ENCODE data around the gene UBASH3B.

The UBASH3B gene

GRCh38 chr11:122673701-122674100 is 18.2 kb downstream of the UBASH3B start:
- Histone ChIP-seq H3K4me1 (ENCODE audit: control insufficient read depth in 2 of 2, insufficient read depth in 2 of 2, low read length in 2 of 2) (peaks cover 0 to 6% of the 10 kb centered on the region in 2 donors), H3K9me3 (ENCODE audit: control insufficient read depth in 2 of 2, low read length in 2 of 2) (no peaks in the 10 kb centered on the region), H3K4me3 (ENCODE audit: low read length in 2 of 2) (no peak overlapping the region), H3K27me3 (ENCODE audit: control insufficient read depth in 2 of 2, insufficient read depth in 2 of 2, low read length in 2 of 2) (no peaks in the 10 kb centered on the region), H3K9ac (ENCODE audit: low read depth in 1 of 2, low read length in 2 of 2) (no peak overlapping the region), H3K36me3 (ENCODE audit: control insufficient read depth in 2 of 2, insufficient read depth in 2 of 2, low read length in 2 of 2) (no peaks in the 10 kb centered on the region), H3K27ac (ENCODE audit: low read depth in 2 of 2, low read length in 2 of 2) (no peak overlapping the region)

GRCh38 chr11:122676638-122677037 is 21.1 kb downstream of the UBASH3B start:
- H3K27me3 ChIP-seq (ENCODE audit: control insufficient read depth in 2 of 2, insufficient read depth in 2 of 2, low read length in 2 of 2): no peaks in the 10 kb centered on the region
- peaks cover 0 to 6% of the 10 kb centered on the region in 2 donors for H3K4me1 ChIP-seq (ENCODE audit: control insufficient read depth in 2 of 2, insufficient read depth in 2 of 2, low read length in 2 of 2)
- H3K9me3 ChIP-seq (ENCODE audit: control insufficient read depth in 2 of 2, low read length in 2 of 2): no peaks in the 10 kb centered on the region
- H3K27ac ChIP-seq (ENCODE audit: low read depth in 2 of 2, low read length in 2 of 2): no peak overlapping the region
- H3K9ac ChIP-seq (ENCODE audit: low read depth in 1 of 2, low read length in 2 of 2): no peak overlapping the region
- H3K4me3 ChIP-seq (ENCODE audit: low read length in 2 of 2): no peak overlapping the region
- no peaks in the 10 kb centered on the region for H3K36me3 ChIP-seq (ENCODE audit: control insufficient read depth in 2 of 2, insufficient read depth in 2 of 2, low read length in 2 of 2)

- Histone ChIP-seq H3K36me3 (ENCODE audit: control insufficient read depth in 2 of 2, insufficient read depth in 2 of 2, low read length in 2 of 2) (no peaks in the 10 kb centered on the region), H3K27me3 (ENCODE audit: control insufficient read depth in 2 of 2, insufficient read depth in 2 of 2, low read length in 2 of 2) (no peaks in the 10 kb centered on the region), H3K4me3 (ENCODE audit: low read length in 2 of 2) (no peak overlapping the region), H3K9me3 (ENCODE audit: control insufficient read depth in 2 of 2, low read length in 2 of 2) (no peaks in the 10 kb centered on the region), H3K9ac (ENCODE audit: low read depth in 1 of 2, low read length in 2 of 2) (no peak overlapping the region), H3K27ac (ENCODE audit: low read depth in 2 of 2, low read length in 2 of 2) (no peak overlapping the region), H3K4me1 (ENCODE audit: control insufficient read depth in 2 of 2, insufficient read depth in 2 of 2, low read length in 2 of 2) (peaks cover 0 to 6% of the 10 kb centered on the region in 2 donors)
Measured at GRCh38 chr11:122677256-122677655, 21.7 kb downstream of the UBASH3B start.

- Histone ChIP-seq H3K27me3 (ENCODE audit: control insufficient read depth in 2 of 2, insufficient read depth in 2 of 2, low read length in 2 of 2) (no peaks in the 10 kb centered on the region), H3K4me1 (ENCODE audit: control insufficient read depth in 2 of 2, insufficient read depth in 2 of 2, low read length in 2 of 2) (peaks cover 0 to 6% of the 10 kb centered on the region in 2 donors), H3K36me3 (ENCODE audit: control insufficient read depth in 2 of 2, insufficient read depth in 2 of 2, low read length in 2 of 2) (no peaks in the 10 kb centered on the region)
Measured at GRCh38 chr11:122678406-122678805, 22.9 kb downstream of the UBASH3B start.

GRCh38 chr11:122679466-122679865 is 23.9 kb downstream of the UBASH3B start:
- Histone ChIP-seq H3K27ac (ENCODE audit: low read depth in 2 of 2, low read length in 2 of 2) (no peak overlapping the region), H3K9ac (ENCODE audit: low read depth in 1 of 2, low read length in 2 of 2) (no peak overlapping the region), H3K36me3 (ENCODE audit: control insufficient read depth in 2 of 2, insufficient read depth in 2 of 2, low read length in 2 of 2) (no peaks in the 10 kb centered on the region)

More at GRCh38 chr11:122678406-122678805, 22.9 kb downstream of the UBASH3B start:
- H3K9ac ChIP-seq (ENCODE audit: low read depth in 1 of 2, low read length in 2 of 2): no peak overlapping the region
- H3K27ac ChIP-seq (ENCODE audit: low read depth in 2 of 2, low read length in 2 of 2): no peak overlapping the region
- H3K9me3 ChIP-seq (ENCODE audit: control insufficient read depth in 2 of 2, low read length in 2 of 2): no peaks in the 10 kb centered on the region
- no peak overlapping the region for H3K4me3 ChIP-seq (ENCODE audit: low read length in 2 of 2)

GRCh38 chr11:122681070-122681469 is 25.5 kb downstream of the UBASH3B start:
- no peaks in the 10 kb centered on the region for H3K9me3 ChIP-seq (ENCODE audit: control insufficient read depth in 2 of 2, low read length in 2 of 2)
- H3K4me3 ChIP-seq (ENCODE audit: low read length in 2 of 2): no peak overlapping the region
- no peaks in the 10 kb centered on the region for H3K27me3 ChIP-seq (ENCODE audit: control insufficient read depth in 2 of 2, insufficient read depth in 2 of 2, low read length in 2 of 2)
- no peak overlapping the region for H3K27ac ChIP-seq (ENCODE audit: low read depth in 2 of 2, low read length in 2 of 2)
- no peaks in the 10 kb centered on the region for H3K4me1 ChIP-seq (ENCODE audit: control insufficient read depth in 2 of 2, insufficient read depth in 2 of 2, low read length in 2 of 2)
- no peaks in the 10 kb centered on the region for H3K36me3 ChIP-seq (ENCODE audit: control insufficient read depth in 2 of 2, insufficient read depth in 2 of 2, low read length in 2 of 2)
- no peak overlapping the region for H3K9ac ChIP-seq (ENCODE audit: low read depth in 1 of 2, low read length in 2 of 2)

More at GRCh38 chr11:122679466-122679865, 23.9 kb downstream of the UBASH3B start:
- Histone ChIP-seq H3K4me1 (ENCODE audit: control insufficient read depth in 2 of 2, insufficient read depth in 2 of 2, low read length in 2 of 2) (peaks cover 0 to 6% of the 10 kb centered on the region in 2 donors), H3K27me3 (ENCODE audit: control insufficient read depth in 2 of 2, insufficient read depth in 2 of 2, low read length in 2 of 2) (no peaks in the 10 kb centered on the region), H3K4me3 (ENCODE audit: low read length in 2 of 2) (no peak overlapping the region), H3K9me3 (ENCODE audit: control insufficient read depth in 2 of 2, low read length in 2 of 2) (no peaks in the 10 kb centered on the region)

GRCh38 chr11:122681735-122682134 is 26.2 kb downstream of the UBASH3B start:
- no peaks in the 10 kb centered on the region for H3K27me3 ChIP-seq (ENCODE audit: control insufficient read depth in 2 of 2, insufficient read depth in 2 of 2, low read length in 2 of 2)
- H3K4me3 ChIP-seq (ENCODE audit: low read length in 2 of 2): no peak overlapping the region
- H3K27ac ChIP-seq (ENCODE audit: low read depth in 2 of 2, low read length in 2 of 2): no peak overlapping the region
- H3K4me1 ChIP-seq (ENCODE audit: control insufficient read depth in 2 of 2, insufficient read depth in 2 of 2, low read length in 2 of 2): no peaks in the 10 kb centered on the region
- H3K36me3 ChIP-seq (ENCODE audit: control insufficient read depth in 2 of 2, insufficient read depth in 2 of 2, low read length in 2 of 2): no peaks in the 10 kb centered on the region
- H3K9me3 ChIP-seq (ENCODE audit: control insufficient read depth in 2 of 2, low read length in 2 of 2): no peaks in the 10 kb centered on the region
- no peak overlapping the region for H3K9ac ChIP-seq (ENCODE audit: low read depth in 1 of 2, low read length in 2 of 2)

- no peaks in the 10 kb centered on the region for H3K27me3 ChIP-seq (ENCODE audit: control insufficient read depth in 2 of 2, insufficient read depth in 2 of 2, low read length in 2 of 2)
- H3K27ac ChIP-seq (ENCODE audit: low read depth in 2 of 2, low read length in 2 of 2): no peak overlapping the region
- H3K4me3 ChIP-seq (ENCODE audit: low read length in 2 of 2): no peak overlapping the region
- no peak overlapping the region for H3K9ac ChIP-seq (ENCODE audit: low read depth in 1 of 2, low read length in 2 of 2)
- no peaks in the 10 kb centered on the region for H3K9me3 ChIP-seq (ENCODE audit: control insufficient read depth in 2 of 2, low read length in 2 of 2)
- H3K36me3 ChIP-seq (ENCODE audit: control insufficient read depth in 2 of 2, insufficient read depth in 2 of 2, low read length in 2 of 2): no peaks in the 10 kb centered on the region
- no peaks in the 10 kb centered on the region for H3K4me1 ChIP-seq (ENCODE audit: control insufficient read depth in 2 of 2, insufficient read depth in 2 of 2, low read length in 2 of 2)
Measured at GRCh38 chr11:122682464-122682863, 26.9 kb downstream of the UBASH3B start.

- Histone ChIP-seq H3K4me3 (ENCODE audit: low read length in 2 of 2) (no peak overlapping the region), H3K36me3 (ENCODE audit: control insufficient read depth in 2 of 2, insufficient read depth in 2 of 2, low read length in 2 of 2) (no peaks in the 10 kb centered on the region), H3K27ac (ENCODE audit: low read depth in 2 of 2, low read length in 2 of 2) (no peak overlapping the region), H3K4me1 (ENCODE audit: control insufficient read depth in 2 of 2, insufficient read depth in 2 of 2, low read length in 2 of 2) (no peaks in the 10 kb centered on the region), H3K9ac (ENCODE audit: low read depth in 1 of 2, low read length in 2 of 2) (no peak overlapping the region), H3K27me3 (ENCODE audit: control insufficient read depth in 2 of 2, insufficient read depth in 2 of 2, low read length in 2 of 2) (no peaks in the 10 kb centered on the region), H3K9me3 (ENCODE audit: control insufficient read depth in 2 of 2, low read length in 2 of 2) (no peaks in the 10 kb centered on the region)
Measured at GRCh38 chr11:122685041-122685440, 29.5 kb downstream of the UBASH3B start.

GRCh38 chr11:122686111-122686510 is 30.6 kb downstream of the UBASH3B start:
- Histone ChIP-seq H3K36me3 (ENCODE audit: control insufficient read depth in 2 of 2, insufficient read depth in 2 of 2, low read length in 2 of 2) (no peaks in the 10 kb centered on the region), H3K9ac (ENCODE audit: low read depth in 1 of 2, low read length in 2 of 2) (no peak overlapping the region), H3K27ac (ENCODE audit: low read depth in 2 of 2, low read length in 2 of 2) (no peak overlapping the region), H3K4me3 (ENCODE audit: low read length in 2 of 2) (no peak overlapping the region), H3K9me3 (ENCODE audit: control insufficient read depth in 2 of 2, low read length in 2 of 2) (no peaks in the 10 kb centered on the region), H3K4me1 (ENCODE audit: control insufficient read depth in 2 of 2, insufficient read depth in 2 of 2, low read length in 2 of 2) (peaks cover 0 to 3% of the 10 kb centered on the region in 2 donors), H3K27me3 (ENCODE audit: control insufficient read depth in 2 of 2, insufficient read depth in 2 of 2, low read length in 2 of 2) (no peaks in the 10 kb centered on the region)

- Histone ChIP-seq H3K27me3 (ENCODE audit: control insufficient read depth in 2 of 2, insufficient read depth in 2 of 2, low read length in 2 of 2) (no peaks in the 10 kb centered on the region), H3K36me3 (ENCODE audit: control insufficient read depth in 2 of 2, insufficient read depth in 2 of 2, low read length in 2 of 2) (no peaks in the 10 kb centered on the region), H3K27ac (ENCODE audit: low read depth in 2 of 2, low read length in 2 of 2) (peak overlapping the region in 1 of 2 donors; percentile 65), H3K9me3 (ENCODE audit: control insufficient read depth in 2 of 2, low read length in 2 of 2) (no peaks in the 10 kb centered on the region), H3K9ac (ENCODE audit: low read depth in 1 of 2, low read length in 2 of 2) (peak overlapping the region in 1 of 2 donors; percentile 47), H3K4me1 (ENCODE audit: control insufficient read depth in 2 of 2, insufficient read depth in 2 of 2, low read length in 2 of 2) (peaks cover 0 to 3% of the 10 kb centered on the region in 2 donors), H3K4me3 (ENCODE audit: low read length in 2 of 2) (peak overlapping the region in 1 of 2 donors; percentile 46)
Measured at GRCh38 chr11:122690384-122690783, 34.9 kb downstream of the UBASH3B start.

Data from mucosa of rectum (tissue), 2 donors.